ENCODE results near the gene FBXO22.

DNA sequence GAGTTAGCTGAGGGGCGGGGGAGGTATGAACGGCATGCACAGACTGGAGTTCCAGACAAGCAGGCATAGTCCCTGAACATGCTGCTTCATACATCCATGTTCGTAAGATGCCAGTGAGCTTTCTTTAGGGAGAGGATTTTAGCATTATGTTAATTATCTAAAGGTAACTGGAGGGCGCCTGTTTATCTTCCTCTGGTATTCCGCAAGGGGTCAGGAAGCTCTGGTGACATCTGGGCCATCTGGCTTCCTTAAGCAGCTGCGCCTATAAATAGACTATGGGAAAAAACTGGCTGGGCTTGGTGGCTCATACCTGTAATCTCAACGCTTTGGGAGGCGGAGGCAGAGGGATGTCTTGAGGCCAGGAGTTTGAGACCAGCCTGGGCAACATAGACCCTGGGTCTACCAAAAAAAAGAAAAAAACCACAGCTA is 1.5 kb upstream of the FBXO22 start:
- no peak for TF ChIP-seq CTCF (tag by site-specific recombination; IDR thresholded peaks at IDR 0.05)
- no peak for TF ChIP-seq ZNF114 (tag by site-specific recombination; IDR thresholded peaks at IDR 0.05)
- no peak for TF ChIP-seq ZNF132 (tag by site-specific recombination; IDR thresholded peaks at IDR 0.05; ENCODE audit: borderline replicate concordance)
- no peak for TF ChIP-seq ZBTB21 (tag by site-specific recombination; IDR thresholded peaks at IDR 0.05)
- no peak for TF ChIP-seq ZNF558 (tag by site-specific recombination; IDR thresholded peaks at IDR 0.05)
- no peak for TF ChIP-seq MZF1 (tag by site-specific recombination; IDR thresholded peaks at IDR 0.05; ENCODE audit: borderline replicate concordance)
- no peak for TF ChIP-seq ZEB2 (tag by site-specific recombination; IDR thresholded peaks at IDR 0.05)
- TF ChIP-seq KLF7 (tag by site-specific recombination; IDR thresholded peaks at IDR 0.05; ENCODE audit: borderline replicate concordance) = no peak
- no peak for TF ChIP-seq SETDB1 (IDR thresholded peaks at IDR 0.05; ENCODE audit: insufficient read length, low read length)
- no peak for TF ChIP-seq ZNF791 (tag by site-specific recombination; IDR thresholded peaks at IDR 0.05)
- TF ChIP-seq ZNF292 (tag by site-specific recombination; IDR thresholded peaks at IDR 0.05; ENCODE audit: borderline replicate concordance, low read depth) = no peak

All from HEK293 (cell line).